Sigmoid colon (tissue), 4 donors: ENCODE data around the gene TRPM2.

Experiments used
- EP300 ChIP-seq, 4 donors: sonication (generic); formaldehyde crosslinking; IDR thresholded peaks; one replicate each; pipeline ENCODE4 v1.6.1; 2017; ENCODE audit warnings: antibody characterized with exemption in 4 of 4
- TF ChIP-seq, protein P1 (sequence below), 4 experiments: fragments of 450-650 bp in 3 of 4; fragments of 200-600 bp in 1 of 4; IDR thresholded peaks; one replicate each; pipeline ENCODE4 v1.5.1; 2016 to 2019; ENCODE audit warnings: antibody characterized with exemption in 4 of 4, mild to moderate bottlenecking in 3 of 4, moderate library complexity in 2 of 4

DNA sequence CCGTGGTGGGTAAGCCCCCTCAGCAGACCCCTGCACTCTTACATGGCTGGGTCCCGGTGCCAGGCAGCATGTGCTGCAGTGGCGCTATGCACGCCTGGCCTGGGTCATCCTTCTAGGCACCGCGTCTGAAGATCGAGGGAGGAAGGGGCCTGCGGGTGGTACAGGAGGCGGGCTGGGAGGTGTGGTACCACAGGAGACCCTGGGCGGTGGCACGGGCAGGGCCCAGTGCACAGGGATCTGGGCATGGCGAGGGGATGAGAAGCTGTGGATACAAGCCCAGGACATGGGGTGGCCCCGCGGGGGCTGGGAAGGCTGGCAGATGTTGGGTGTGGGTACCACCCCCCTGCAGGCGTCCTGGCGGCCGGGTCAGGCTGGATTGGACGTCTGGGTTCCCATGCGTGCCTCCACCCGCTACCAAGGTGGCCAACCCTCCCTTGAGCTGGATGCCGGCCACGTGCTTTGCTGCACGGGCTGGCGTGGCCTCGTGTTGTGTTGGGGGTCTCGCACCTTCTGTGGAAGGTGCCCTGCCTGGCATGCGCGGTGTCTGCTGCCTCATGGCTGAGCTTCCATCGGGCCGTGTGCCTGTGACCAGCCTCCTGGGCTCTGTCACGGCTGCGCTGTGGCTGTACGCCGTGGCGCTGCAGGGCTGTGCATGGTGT, 33.9 kb upstream of the TRPM2 start:
- no peak for TF ChIP-seq EP300 (IDR thresholded peaks at IDR 0.05)
- TF ChIP-seq, protein P1, sequence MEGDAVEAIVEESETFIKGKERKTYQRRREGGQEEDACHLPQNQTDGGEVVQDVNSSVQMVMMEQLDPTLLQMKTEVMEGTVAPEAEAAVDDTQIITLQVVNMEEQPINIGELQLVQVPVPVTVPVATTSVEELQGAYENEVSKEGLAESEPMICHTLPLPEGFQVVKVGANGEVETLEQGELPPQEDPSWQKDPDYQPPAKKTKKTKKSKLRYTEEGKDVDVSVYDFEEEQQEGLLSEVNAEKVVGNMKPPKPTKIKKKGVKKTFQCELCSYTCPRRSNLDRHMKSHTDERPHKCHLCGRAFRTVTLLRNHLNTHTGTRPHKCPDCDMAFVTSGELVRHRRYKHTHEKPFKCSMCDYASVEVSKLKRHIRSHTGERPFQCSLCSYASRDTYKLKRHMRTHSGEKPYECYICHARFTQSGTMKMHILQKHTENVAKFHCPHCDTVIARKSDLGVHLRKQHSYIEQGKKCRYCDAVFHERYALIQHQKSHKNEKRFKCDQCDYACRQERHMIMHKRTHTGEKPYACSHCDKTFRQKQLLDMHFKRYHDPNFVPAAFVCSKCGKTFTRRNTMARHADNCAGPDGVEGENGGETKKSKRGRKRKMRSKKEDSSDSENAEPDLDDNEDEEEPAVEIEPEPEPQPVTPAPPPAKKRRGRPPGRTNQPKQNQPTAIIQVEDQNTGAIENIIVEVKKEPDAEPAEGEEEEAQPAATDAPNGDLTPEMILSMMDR (IDR thresholded peaks at IDR 0.05): no peak
